HG02938 (cell line): ENCODE data around the gene SPATA31E1.
"Not testable (repeated sequence)": the region's sequence is repeated elsewhere in the genome, so short reads cannot be mapped to it uniquely, and the experiment has no call there.

Experiments
- ATAC-seq: cut with Tn5 transposase; IDR thresholded peaks from one replicate; pipeline ENCODE4 v1.9.1; 2021; ENCODE audit warnings: mild to moderate bottlenecking, moderate library complexity; ENCODE audit not compliant: unreplicated experiment

The SPATA31E1 gene

DNA sequence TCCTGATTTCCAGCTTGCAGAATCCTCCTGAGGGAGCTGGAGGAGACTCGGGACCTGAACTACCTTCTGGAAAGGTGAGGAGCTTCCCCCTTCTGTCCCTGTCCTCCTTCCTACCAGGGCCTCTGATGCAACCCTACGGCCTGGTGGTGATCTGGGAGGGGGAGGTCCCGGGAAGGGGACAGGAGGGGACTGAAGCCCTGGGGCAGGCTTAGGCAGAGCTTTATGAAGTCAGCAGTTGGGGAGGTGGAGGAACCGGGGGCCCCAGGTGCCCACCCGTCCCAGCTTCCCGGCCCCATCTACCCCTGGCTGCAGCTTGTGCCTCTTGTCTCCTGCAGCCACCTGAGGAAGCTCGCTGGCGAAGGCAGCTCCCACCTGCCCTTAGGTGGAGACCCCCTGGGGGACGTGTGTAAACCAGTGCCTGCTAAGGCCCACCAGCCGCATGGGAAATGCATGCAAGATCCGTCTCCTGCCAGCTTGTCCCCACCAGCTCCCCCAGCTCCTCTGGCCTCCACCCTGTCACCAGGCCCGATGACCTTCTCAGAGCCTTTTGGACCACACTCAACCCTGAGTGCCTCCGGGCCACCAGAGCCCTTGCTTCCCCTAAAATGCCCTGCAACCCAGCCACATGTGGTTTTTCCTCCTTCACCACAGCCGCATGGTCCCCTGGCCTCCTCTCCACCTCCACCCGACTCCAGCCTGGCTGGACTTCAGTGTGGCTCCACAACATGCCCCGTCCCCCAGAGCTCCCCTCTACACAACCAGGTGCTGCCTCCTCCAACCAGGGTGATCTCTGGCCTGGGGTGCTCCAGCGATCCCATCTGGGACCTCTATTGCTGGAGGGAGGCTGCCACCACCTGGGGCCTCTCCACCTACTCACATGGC lies 2.1 kb downstream of the SPATA31E1 start:
- ATAC-seq, result no peak

DNA sequence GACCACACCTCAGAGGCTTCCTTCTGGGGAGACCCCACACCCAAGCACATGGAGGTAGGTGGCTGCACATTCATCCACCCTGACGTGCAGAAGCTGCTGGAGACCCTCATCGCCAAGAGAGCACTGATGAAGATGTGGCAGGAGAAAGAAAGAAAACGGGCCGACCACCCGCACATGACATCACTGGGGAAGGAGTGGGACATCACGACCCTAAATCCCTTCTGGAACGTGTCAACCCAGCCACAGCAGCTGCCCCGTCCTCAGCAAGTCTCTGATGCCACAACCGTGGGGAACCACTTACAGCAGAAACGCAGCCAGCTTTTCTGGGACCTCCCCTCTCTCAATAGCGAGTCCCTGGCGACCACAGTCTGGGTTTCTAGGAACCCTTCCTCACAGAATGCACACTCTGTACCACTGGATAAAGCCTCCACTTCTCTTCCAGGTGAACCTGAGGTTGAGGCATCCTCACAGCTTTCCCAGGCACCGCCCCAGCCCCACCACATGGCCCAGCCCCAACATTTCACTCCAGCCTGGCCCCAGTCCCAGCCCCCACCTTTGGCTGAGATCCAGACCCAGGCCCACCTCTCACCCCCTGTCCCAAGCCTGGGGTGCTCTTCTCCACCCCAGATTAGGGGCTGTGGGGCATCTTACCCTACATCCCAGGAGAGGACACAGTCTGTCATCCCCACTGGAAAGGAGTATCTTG lies 3.0 kb downstream of the SPATA31E1 start:
- ATAC-seq, result no peak

- no peak for ATAC-seq
Measured at GRCh38 chr9:87886210-87886932, 3.7 kb downstream of the SPATA31E1 start.

DNA sequence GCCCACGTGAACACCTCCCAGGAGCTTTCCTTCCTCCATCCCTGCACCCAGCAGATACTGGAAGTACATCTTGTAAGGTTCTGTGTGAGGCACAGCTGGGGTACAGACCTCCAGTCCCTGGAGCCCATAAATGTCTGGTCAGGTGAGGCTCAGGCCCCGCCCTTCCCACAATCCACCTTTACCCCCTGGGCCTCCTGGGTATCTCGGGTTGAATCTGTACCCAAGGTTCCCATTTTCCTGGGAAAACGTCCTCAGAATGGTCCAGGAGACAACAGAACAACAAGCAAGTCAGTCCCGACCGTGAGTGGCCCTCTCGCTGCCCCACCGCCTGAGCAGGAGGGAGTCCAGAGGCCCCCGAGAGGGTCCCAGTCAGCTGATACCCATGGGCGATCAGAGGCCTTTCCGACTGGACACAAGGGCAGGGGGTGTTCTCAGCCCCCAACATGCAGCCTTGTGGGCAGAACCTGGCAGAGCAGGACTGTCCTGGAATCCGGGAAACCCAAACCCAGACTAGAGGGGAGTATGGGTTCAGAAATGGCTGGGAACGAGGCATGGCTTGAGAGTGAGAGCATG lies 4.3 kb downstream of the SPATA31E1 start:
- no peak for ATAC-seq

- no peak for ATAC-seq
Measured at GRCh38 chr9:87887661-87888480, 5.2 kb downstream of the SPATA31E1 start.

GRCh38 chr9:87888501-87888900 lies 5.8 kb downstream of the SPATA31E1 start:
- ATAC-seq, result no peak

DNA sequence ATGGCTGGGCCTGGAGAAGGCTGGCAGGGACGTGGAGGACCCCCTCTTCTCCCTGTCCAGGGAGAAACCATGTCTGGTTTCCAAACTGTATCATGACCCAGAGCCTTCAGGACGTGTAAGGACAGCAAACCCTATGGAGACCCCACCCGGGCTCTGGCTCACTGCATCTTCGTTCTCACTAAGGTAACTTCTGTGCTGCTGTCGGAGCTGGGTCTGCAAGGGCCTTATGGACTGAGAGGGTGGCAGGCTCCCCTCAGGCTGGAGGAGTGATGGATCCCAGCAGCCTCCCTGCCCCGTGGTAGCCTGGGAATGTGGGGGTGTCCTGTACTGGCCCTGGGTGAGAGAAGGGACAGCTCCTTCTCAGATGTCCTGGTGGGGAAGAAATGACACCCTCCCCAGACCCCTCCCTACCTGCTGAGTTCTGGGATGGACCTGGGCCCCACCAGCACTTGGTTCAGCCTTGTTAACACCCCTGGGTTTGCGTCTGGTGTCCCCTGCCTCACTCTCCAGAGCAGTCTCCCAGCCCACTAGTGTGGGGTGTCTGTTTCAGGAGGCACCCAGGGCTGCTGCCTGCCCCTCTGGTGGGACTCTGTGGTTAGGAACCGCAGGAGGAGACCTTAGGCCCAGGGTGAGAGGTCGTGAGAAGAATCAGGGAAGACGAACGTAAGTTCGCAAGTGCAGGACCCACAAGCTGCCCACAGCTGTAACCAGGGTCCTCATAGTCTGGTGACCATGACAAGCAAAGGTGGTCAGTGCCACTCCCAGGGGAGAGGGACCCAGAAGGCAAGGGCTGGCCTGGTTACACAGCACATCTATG lies 6.6 kb downstream of the SPATA31E1 start:
- ATAC-seq, result no peak

DNA sequence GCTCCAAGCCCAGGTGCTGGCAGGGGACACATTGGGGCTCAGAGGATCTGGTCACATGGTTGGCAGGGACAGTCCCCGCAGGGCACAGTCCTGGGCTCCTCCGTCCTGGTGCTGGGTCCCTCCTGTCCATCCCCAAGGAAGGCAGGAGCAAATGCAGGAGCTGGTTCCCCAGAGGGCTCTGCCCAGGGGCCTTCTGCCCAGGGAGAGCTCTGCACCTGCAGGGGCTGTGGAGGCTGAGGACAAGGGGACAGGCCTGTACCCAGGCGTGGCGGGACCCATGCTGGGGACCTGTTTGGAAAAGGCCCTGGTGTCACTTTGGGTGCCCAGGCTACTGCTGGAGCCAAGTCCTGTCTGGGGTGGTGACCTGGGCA lies 7.2 kb downstream of the SPATA31E1 start:
- ATAC-seq, result no peak

- no peak for ATAC-seq
Measured at GRCh38 chr9:87890837-87891236, 8.2 kb downstream of the SPATA31E1 start.

GRCh38 chr9:87891754-87892153 lies 9.1 kb downstream of the SPATA31E1 start:
- ATAC-seq, result no peak

GRCh38 chr9:87892956-87893355 lies 10.3 kb downstream of the SPATA31E1 start:
- ATAC-seq, result no peak

DNA sequence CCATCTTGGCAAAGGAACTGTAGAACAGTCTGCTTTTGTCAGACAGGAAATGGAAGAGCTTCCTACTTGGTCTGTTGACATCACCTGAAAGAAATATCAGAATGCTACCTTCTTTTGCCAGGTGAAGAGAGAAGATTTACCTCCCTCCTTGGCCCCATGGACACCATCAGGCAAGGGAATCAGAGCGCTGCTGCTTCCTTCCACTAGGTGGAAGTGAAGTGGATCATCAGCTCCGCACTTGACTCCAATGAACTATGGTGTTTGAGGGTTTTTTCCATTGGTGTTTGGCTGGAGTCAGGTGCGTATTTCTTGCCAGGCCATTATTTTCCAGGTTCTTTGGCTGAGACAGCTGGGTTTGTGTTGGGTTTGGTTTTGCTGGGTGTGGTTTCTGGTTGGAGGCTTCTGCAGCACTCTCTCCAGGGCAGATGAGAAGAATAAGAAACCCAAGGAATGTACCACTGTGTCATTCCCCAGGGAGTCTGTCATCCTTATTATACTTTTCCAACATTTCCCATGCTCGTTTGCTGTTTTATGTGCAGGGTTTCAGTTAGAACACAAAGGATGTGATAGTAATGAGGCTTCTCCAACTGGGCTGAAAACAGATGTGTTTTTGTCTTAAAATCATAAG lies 12.4 kb downstream of the SPATA31E1 start:
- no peak for ATAC-seq

- no peak for ATAC-seq
Measured at GRCh38 chr9:87896891-87897290, 14.2 kb downstream of the SPATA31E1 start.

DNA sequence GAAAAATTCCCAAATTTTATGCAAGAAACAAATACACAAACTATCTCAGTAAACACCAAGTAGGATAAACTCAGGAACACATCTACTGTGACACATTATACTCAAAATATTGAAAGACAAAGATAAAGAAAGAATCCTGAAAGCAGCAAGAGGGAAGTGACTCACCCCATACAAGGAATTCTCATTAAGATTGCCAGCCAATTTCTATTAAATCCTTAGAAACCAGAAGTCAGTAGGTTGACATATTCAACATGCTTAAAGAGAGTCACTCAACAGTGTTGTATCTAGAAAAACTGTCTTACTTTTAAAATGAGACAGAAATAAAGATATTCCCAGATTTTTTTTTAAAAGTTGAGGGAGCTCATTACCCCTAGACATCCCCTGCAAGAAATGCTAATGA lies 15.5 kb downstream of the SPATA31E1 start:
- ATAC-seq, result no peak

GRCh38 chr9:87902371-87902770 lies 19.7 kb downstream of the SPATA31E1 start:
- ATAC-seq, result not testable (repeated sequence)

- no peak for ATAC-seq
Measured at GRCh38 chr9:87909310-87910041, 26.8 kb downstream of the SPATA31E1 start.

DNA sequence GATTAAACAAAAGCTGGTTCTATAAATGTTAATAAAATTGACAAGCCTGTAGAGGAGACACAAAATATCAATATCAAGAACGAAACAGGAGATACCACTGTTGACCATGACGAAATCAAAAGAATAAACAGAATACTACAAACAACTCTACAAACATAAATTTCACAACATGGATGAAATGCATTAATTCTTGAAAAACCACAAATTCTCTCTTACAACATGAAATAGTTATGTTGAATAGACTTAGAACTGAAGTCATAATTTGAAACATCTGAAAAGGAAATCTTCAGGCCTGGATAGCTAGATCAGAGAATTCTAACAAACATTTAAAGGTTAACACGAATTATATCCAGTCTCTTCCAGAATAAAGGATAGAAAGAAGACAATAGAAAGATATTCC lies 28.1 kb downstream of the SPATA31E1 start:
- ATAC-seq, result no peak

GRCh38 chr9:87917662-87918061 lies 35.0 kb downstream of the SPATA31E1 start, which contains the start of gene SPATA31C1:
SPATA31C1 (plus strand) TSS chr9:87917962.
- not testable (repeated sequence) for ATAC-seq
